Small intestine (tissue), 16 donors: ENCODE results near the gene ARHGEF3. TPM values are rescaled to one million over a fixed set of nuclear protein-coding genes. Genes with fewer than 3 reads are reported as not detected.

Source experiments
- DNase-seq, 2 donors: peaks; one replicate each; pipeline versions ENCODE4 v3.0.0 to v3.0.0-alpha.2; 2013
- FAIRE-seq: peaks from 2 replicates; lab custom pipeline; 2012; peaks lifted over from hg19 to GRCh38; lab: Jason Lieb, UNC
- H3K27ac ChIP-seq, 3 donors: one replicate each; pipeline ENCODE4 v1.5.1; 2013; ENCODE audit warnings: low read length in 2 of 3, mild to moderate bottlenecking in 2 of 3, control low read depth in 1 of 3, inconsistent platforms in 1 of 3, low read depth in 1 of 3, moderate library complexity in 1 of 3
- H3K27me3 ChIP-seq, 3 donors: one replicate each; pipeline ENCODE4 v1.6.1; 2013; ENCODE audit warnings: low read length in 3 of 3, inconsistent platforms in 1 of 3; ENCODE audit not compliant: control insufficient read depth in 3 of 3, insufficient read depth in 3 of 3
- H3K36me3 ChIP-seq, 3 donors: one replicate each; pipeline ENCODE4 v1.6.1; 2013; ENCODE audit warnings: low read length in 3 of 3, inconsistent platforms in 1 of 3, low read depth in 1 of 3, mild to moderate bottlenecking in 1 of 3, moderate library complexity in 1 of 3; ENCODE audit not compliant: control insufficient read depth in 3 of 3, insufficient read depth in 2 of 3
- H3K4me1 ChIP-seq, 3 donors: one replicate each; pipeline ENCODE4 v1.6.1; 2013; ENCODE audit warnings: low read length in 2 of 3, inconsistent platforms in 1 of 3, low read depth in 1 of 3, mild to moderate bottlenecking in 1 of 3, moderate library complexity in 1 of 3; ENCODE audit not compliant: control insufficient read depth in 3 of 3, insufficient read depth in 2 of 3
- H3K4me3 ChIP-seq, 3 donors: one replicate each; pipeline ENCODE4 v1.5.1; 2013; ENCODE audit warnings: low read length in 3 of 3, control low read depth in 1 of 3, inconsistent platforms in 1 of 3, low read depth in 1 of 3, mild to moderate bottlenecking in 1 of 3, moderate library complexity in 1 of 3
- H3K9me3 ChIP-seq, 2 donors: one replicate each; pipeline ENCODE4 v1.6.1; 2013; ENCODE audit warnings: low read depth in 1 of 2, low read length in 1 of 2; ENCODE audit not compliant: control insufficient read depth in 2 of 2, insufficient read depth in 1 of 2
- WGBS, 3 donors: extraction: QIAGEN DNeasy Blood & Tissue Kit; methylation state at CpG; one replicate each; pipeline ENCODE4 v1.1.7; 2013; 5-methylcytosine and 5-hydroxymethylcytosine counted together
- long read RNA-seq, 10 donors: transcript quantifications; one replicate each; lab custom pipeline, GENCODE V29; 2026
- polyA plus RNA-seq, 4 donors: library from polyadenylated mRNA; stranded (reverse) in 3 of 4; unstranded in 1 of 4; fragments of 200-250 nt in 3 of 4; fragments of 120-200 nt in 1 of 4; gene quantifications; one replicate each; pipeline versions ENCODE4 v1.2.1 to v1.2.3, GENCODE V29; 2013
- donor health status: healthy with polysubstance abuse.
- donor health status: control.
- donor health status: control.
- donor health status: Bipolar disorder and iron deficiency.
- donor health status: healthy.

ARHGEF3 gene
- 1 to 10 TPM; 1.6 to 9.0 (median 4.6) TPM for polyA plus RNA-seq
- long read RNA-seq, donor 1: 0 reads
- long read RNA-seq, donor 2: 0 reads
- long read RNA-seq, donor 3, partial matches to known transcripts: 0 of 1 reads
- long read RNA-seq, donor 3, other reads (novel, unspliced or antisense): 0 of 1 reads
- long read RNA-seq, donor 4: 0 reads
- long read RNA-seq, donor 5: 0 reads
- long read RNA-seq, donor 6, partial matches to known transcripts: 0 of 2 reads
- long read RNA-seq, donor 6, other reads (novel, unspliced or antisense): 0 of 2 reads
- long read RNA-seq, donor 7: 0 reads
- long read RNA-seq, donor 8: 0 reads
- long read RNA-seq, donor 9: 0 reads
- long read RNA-seq, donor 10, partial matches to known transcripts: 0 of 9 reads
- long read RNA-seq, donor 10, other reads (novel, unspliced or antisense): 0 of 9 reads

GRCh38 chr3:56801662-56802377, at the start of gene ARHGEF3:
ARHGEF3 (minus strand) TSS chr3:56801949; CDS start chr3:56801798, 151 bp downstream.
- Histone ChIP-seq H3K4me3 (peak within 1 kb of the TSS; percentile 61 to 69 (median 66)), H3K27me3 (peaks cover 0 to 17% (median 0%) of the 10 kb centered on the region in 3 donors), H3K27ac (peak within 1 kb of the TSS in 2 of 3 donors; percentile 13 to 53), H3K36me3 (no peaks in the 10 kb centered on the region), H3K9me3 (no peaks in the 10 kb centered on the region), H3K4me1 (peaks cover 0 to 7% (median 0%) of the 10 kb centered on the region in 3 donors)
- WGBS, 3 donors: 0 to 1% (median 0%) methylated on average over 49 to 60 of the region's 60 CpGs
- FAIRE-seq (no peak), DNase-seq (peak; percentile 84 to 88)

DNA sequence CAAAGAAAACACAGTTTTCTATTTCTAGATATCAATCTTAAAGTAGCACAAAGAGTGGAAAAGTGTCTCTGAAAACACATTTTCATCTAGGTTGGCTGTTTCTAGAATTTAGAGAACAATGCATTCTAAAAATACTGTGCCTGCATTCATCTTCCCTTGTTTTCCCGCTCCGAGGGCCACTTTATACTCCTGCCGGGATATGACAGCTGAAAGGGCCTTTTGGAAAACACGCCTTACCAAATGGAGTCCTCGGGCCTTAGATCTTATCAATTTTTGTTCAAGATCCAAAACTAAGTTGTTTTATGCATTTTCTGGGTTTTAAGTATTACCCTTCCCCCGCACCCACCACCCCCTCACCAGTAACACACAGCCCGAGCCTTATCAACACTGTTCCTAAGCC, 47.9 kb upstream of the ARHGEF3 start:
- Histone ChIP-seq H3K4me3 (no peak overlapping the region), H3K4me1 (no peaks in the 10 kb centered on the region), H3K36me3 (no peaks in the 10 kb centered on the region), H3K27ac (no peak overlapping the region), H3K9me3 (peaks cover 0 to 4% of the 10 kb centered on the region in 2 donors), H3K27me3 (no peaks in the 10 kb centered on the region)
- FAIRE-seq (no peak), DNase-seq (no peak)
- WGBS, 3 donors: 88 to 93% (median 90%) methylated on average over 7 of the region's 7 CpGs

- Histone ChIP-seq H3K4me1 (no peaks in the 10 kb centered on the region), H3K27me3 (no peaks in the 10 kb centered on the region), H3K27ac (no peak overlapping the region), H3K36me3 (no peaks in the 10 kb centered on the region), H3K9me3 (peaks cover 0 to 4% of the 10 kb centered on the region in 2 donors), H3K4me3 (no peak overlapping the region)
- WGBS, 3 donors: 81 to 88% (median 84%) methylated on average over 2 of the region's 2 CpGs
- DNase-seq (no peak), FAIRE-seq (no peak)
These were observed 43.8 kb upstream of the ARHGEF3 start for GRCh38 chr3:56845505-56845904.

DNA sequence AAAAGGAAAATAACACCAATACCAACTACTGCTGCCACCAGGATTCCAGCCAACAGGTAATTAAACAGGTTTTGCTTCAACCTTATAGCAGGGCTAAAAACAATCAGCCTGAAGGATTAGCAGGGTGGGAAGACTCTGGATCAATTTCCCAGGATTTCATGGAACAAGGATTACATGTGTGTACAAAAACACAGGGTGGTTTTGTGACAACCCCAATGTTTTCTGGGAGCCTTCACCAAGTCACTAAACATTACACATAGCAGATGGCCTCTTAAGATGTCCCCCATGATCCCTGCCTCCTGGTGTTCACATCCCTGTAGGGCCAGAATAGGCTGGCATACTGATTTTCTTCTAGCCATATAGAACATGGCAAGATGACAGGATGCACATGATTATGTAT, 42.8 kb upstream of the ARHGEF3 start:
- no peak for DNase-seq
- FAIRE-seq: no peak
- Histone ChIP-seq H3K4me3 (no peak overlapping the region), H3K9me3 (peaks cover 0 to 4% of the 10 kb centered on the region in 2 donors), H3K27ac (no peak overlapping the region), H3K36me3 (no peaks in the 10 kb centered on the region), H3K27me3 (no peaks in the 10 kb centered on the region), H3K4me1 (no peaks in the 10 kb centered on the region)

- no peak for FAIRE-seq
- no peak overlapping the region for H3K4me3 ChIP-seq
- peaks cover 0 to 4% of the 10 kb centered on the region in 2 donors for H3K9me3 ChIP-seq
- DNase-seq: no peak
- no peaks in the 10 kb centered on the region for H3K36me3 ChIP-seq
- H3K4me1 ChIP-seq: no peaks in the 10 kb centered on the region
- H3K27ac ChIP-seq: no peak overlapping the region
- WGBS, 3 donors: 77 to 86% (median 80%) methylated on average over 9 of the region's 9 CpGs
- H3K27me3 ChIP-seq: no peaks in the 10 kb centered on the region
These were observed 38.3 kb upstream of the ARHGEF3 start for GRCh38 chr3:56839784-56840715.

DNA sequence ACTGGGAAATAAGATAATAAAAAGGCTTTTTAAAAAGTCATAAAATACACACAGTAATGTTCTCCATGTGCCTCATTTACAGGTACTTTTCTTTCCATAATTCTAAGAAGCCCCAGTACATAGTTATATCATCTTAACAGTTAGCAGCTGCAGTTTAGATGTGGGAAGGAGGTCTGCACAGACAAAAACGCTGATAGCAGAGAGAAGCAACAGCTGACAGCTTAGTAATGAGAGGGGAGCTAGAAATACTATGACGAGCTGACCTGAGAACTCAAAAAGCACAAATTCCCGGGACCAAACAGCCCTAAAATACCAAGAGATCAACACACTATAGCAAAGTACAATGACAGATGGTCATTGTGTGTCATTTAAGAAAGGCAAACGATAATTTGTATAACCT, 36.7 kb upstream of the ARHGEF3 start:
- Histone ChIP-seq H3K4me1 (no peaks in the 10 kb centered on the region), H3K27ac (no peak overlapping the region), H3K4me3 (no peak overlapping the region), H3K27me3 (no peaks in the 10 kb centered on the region), H3K36me3 (no peaks in the 10 kb centered on the region), H3K9me3 (no peaks in the 10 kb centered on the region)
- FAIRE-seq (no peak), DNase-seq (no peak)
- 62 to 81% (median 67%) methylated on average over 4 of the region's 4 CpGs for WGBS, 3 donors

- Histone ChIP-seq H3K27me3 (no peaks in the 10 kb centered on the region), H3K4me1 (no peaks in the 10 kb centered on the region), H3K9me3 (no peaks in the 10 kb centered on the region), H3K4me3 (no peak overlapping the region), H3K27ac (no peak overlapping the region), H3K36me3 (no peaks in the 10 kb centered on the region)
- FAIRE-seq: no peak
- WGBS, 3 donors: 76 to 82% (median 81%) methylated on average over 9 of the region's 9 CpGs
- DNase-seq: no peak
These were observed 35.6 kb upstream of the ARHGEF3 start for GRCh38 chr3:56837196-56837955.
